Measurements from ENCODE around the gene TAS1R1. TPM values are rescaled to one million over a fixed set of nuclear protein-coding genes. Genes with fewer than 3 reads are reported as not detected.

The TAS1R1 gene
- total RNA-seq, 1 experiment from 2014 or later, result not detected

- ChIA-PET POLR2A (no interaction called here), CTCF (no interaction called here)
- DNase-seq, result no peak
- no peaks in the 10 kb centered on the region; the same call in 1 of the 2 replicates for H3K4me1 ChIP-seq
- Mint-ChIP-seq H3K36me3 (ENCODE audit: insufficient read depth, unreplicated experiment) (no peaks in the 10 kb centered on the region), H3K4me3 (ENCODE audit: unreplicated experiment) (no peak overlapping the region), H3K9me3 (ENCODE audit: unreplicated experiment) (no peaks in the 10 kb centered on the region), H3K27ac (ENCODE audit: unreplicated experiment) (no peak overlapping the region), H3K27me3 (ENCODE audit: insufficient read depth, unreplicated experiment) (no peaks in the 10 kb centered on the region), H3K4me1 (ENCODE audit: low read depth, unreplicated experiment) (no peaks in the 10 kb centered on the region)
- no peak overlapping the region for H3K4me3 ChIP-seq (ENCODE audit: low read depth, low read length)
- no peaks in the 10 kb centered on the region for H3K9me3 ChIP-seq
- no peak for TF ChIP-seq CTCF (IDR thresholded peaks at IDR 0.05; ENCODE audit: insufficient read depth in 1 of 2, low read depth in 1 of 2, low read length in 1 of 2, severe bottlenecking in 1 of 2, unreplicated experiment in 1 of 2)
- intact Hi-C loops (cut with micrococcal nuclease; ENCODE audit: unreplicated experiment), result no loop called here
- no peaks in the 10 kb centered on the region for H3K27me3 ChIP-seq (replicated peaks; ENCODE audit: control insufficient read depth, insufficient read depth, low read length)
- no peaks in the 10 kb centered on the region for H3K36me3 ChIP-seq (ENCODE audit: control insufficient read depth, insufficient read depth, low read length)
- BruUV-seq (replicated peaks), result no TSS peak
These were observed 46.8 kb upstream of the TAS1R1 start for GRCh38 chr1:6508154-6508815.

DNA sequence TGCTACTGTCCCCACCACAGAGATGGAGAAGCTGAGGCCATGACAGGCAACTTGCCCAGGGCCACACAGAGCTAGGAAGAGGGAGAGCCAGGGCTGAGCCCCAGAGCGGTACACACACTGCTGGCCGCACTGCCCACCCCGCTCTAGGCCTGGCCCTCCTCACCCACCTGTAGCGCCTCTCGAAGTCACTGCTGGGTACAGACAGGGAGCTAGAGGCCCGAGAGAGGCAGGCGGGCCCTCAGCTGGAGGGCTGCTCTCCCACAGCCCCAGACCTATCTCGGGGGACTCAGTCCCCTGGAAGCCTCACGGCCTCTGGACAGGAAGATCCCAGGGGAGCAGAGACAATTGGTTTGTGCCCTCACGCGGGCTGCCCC is 46.3 kb upstream of the TAS1R1 start:
- no peaks in the 10 kb centered on the region for H3K36me3 Mint-ChIP-seq (ENCODE audit: insufficient read depth, unreplicated experiment)
- no peaks in the 10 kb centered on the region for H3K9me3 Mint-ChIP-seq (ENCODE audit: unreplicated experiment)
- no peaks in the 10 kb centered on the region for H3K27me3 ChIP-seq (replicated peaks; ENCODE audit: control insufficient read depth, insufficient read depth, low read length)
- no peak for TF ChIP-seq CTCF (IDR thresholded peaks at IDR 0.05; ENCODE audit: insufficient read depth in 1 of 2, low read depth in 1 of 2, low read length in 1 of 2, severe bottlenecking in 1 of 2, unreplicated experiment in 1 of 2)
- no peaks in the 10 kb centered on the region for H3K36me3 ChIP-seq (ENCODE audit: control insufficient read depth, insufficient read depth, low read length)
- ChIA-PET CTCF (no interaction called here), POLR2A (no interaction called here)
- no peak overlapping the region for H3K4me3 ChIP-seq (ENCODE audit: low read depth, low read length)
- no TSS peak for BruUV-seq (replicated peaks)
- no peak overlapping the region for H3K27ac Mint-ChIP-seq (ENCODE audit: unreplicated experiment)
- H3K27me3 Mint-ChIP-seq (ENCODE audit: insufficient read depth, unreplicated experiment), result no peaks in the 10 kb centered on the region
- intact Hi-C loops (cut with micrococcal nuclease; ENCODE audit: unreplicated experiment), result no loop called here
- no peaks in the 10 kb centered on the region for H3K9me3 ChIP-seq
- DNase-seq, result no peak
- H3K4me1 ChIP-seq, result no peaks in the 10 kb centered on the region; the same call in 1 of the 2 replicates
- no peaks in the 10 kb centered on the region for H3K4me1 Mint-ChIP-seq (ENCODE audit: low read depth, unreplicated experiment)
- no peak overlapping the region for H3K4me3 Mint-ChIP-seq (ENCODE audit: unreplicated experiment)

- Histone ChIP-seq H3K4me3 (ENCODE audit: low read depth, low read length) (no peak overlapping the region), H3K36me3 (ENCODE audit: control insufficient read depth, insufficient read depth, low read length) (no peaks in the 10 kb centered on the region), H3K4me1 (no peaks in the 10 kb centered on the region; the same call in 1 of the 2 replicates), H3K27me3 (replicated peaks; ENCODE audit: control insufficient read depth, insufficient read depth, low read length) (no peaks in the 10 kb centered on the region), H3K9me3 (no peaks in the 10 kb centered on the region)
- Mint-ChIP-seq H3K27me3 (ENCODE audit: insufficient read depth, unreplicated experiment) (no peaks in the 10 kb centered on the region), H3K4me3 (ENCODE audit: unreplicated experiment) (no peak overlapping the region), H3K36me3 (ENCODE audit: insufficient read depth, unreplicated experiment) (no peaks in the 10 kb centered on the region), H3K27ac (ENCODE audit: unreplicated experiment) (no peak overlapping the region), H3K9me3 (ENCODE audit: unreplicated experiment) (no peaks in the 10 kb centered on the region), H3K4me1 (ENCODE audit: low read depth, unreplicated experiment) (no peaks in the 10 kb centered on the region)
- no peak for DNase-seq
- no TSS peak for BruUV-seq (replicated peaks)
- ChIA-PET CTCF (no interaction called here), POLR2A (no interaction called here)
- no peak for TF ChIP-seq CTCF (IDR thresholded peaks at IDR 0.05; ENCODE audit: insufficient read depth in 1 of 2, low read depth in 1 of 2, low read length in 1 of 2, severe bottlenecking in 1 of 2, unreplicated experiment in 1 of 2)
- intact Hi-C loops (cut with micrococcal nuclease; ENCODE audit: unreplicated experiment), result no loop called here
These were observed 45.7 kb upstream of the TAS1R1 start for GRCh38 chr1:6509220-6509918.

Data from Caco-2 (cell line).